Large intestine (tissue), 3 donors: ENCODE data around the gene ARHGAP42. TPM values are rescaled to one million over a fixed set of nuclear protein-coding genes. Genes with fewer than 3 reads are reported as not detected.

Source experiments
- DNase-seq, 2 donors: peaks; one replicate each; pipeline versions ENCODE4 v3.0.0 to v3.0.0-alpha.2; 2013
- H3K27ac ChIP-seq: one replicate; pipeline ENCODE4 v1.5.1; 2013; ENCODE audit warnings: low read length
- H3K27me3 ChIP-seq: 2 replicates; pipeline ENCODE4 v1.6.1; 2013; ENCODE audit warnings: low read length; ENCODE audit not compliant: control insufficient read depth, insufficient read depth
- H3K36me3 ChIP-seq: 2 replicates; pipeline ENCODE4 v1.6.1; 2013; ENCODE audit warnings: low read length; ENCODE audit not compliant: control insufficient read depth, insufficient read depth
- H3K4me1 ChIP-seq: one replicate; pipeline ENCODE4 v1.6.1; 2013; ENCODE audit warnings: low read length; ENCODE audit not compliant: control insufficient read depth, insufficient read depth
- H3K4me3 ChIP-seq: one replicate; pipeline ENCODE4 v1.5.1; 2013; ENCODE audit warnings: low read length
- H3K9me3 ChIP-seq: one replicate; pipeline ENCODE4 v1.6.1; 2013; ENCODE audit warnings: mild to moderate bottlenecking, low read depth, low read length, moderate library complexity; ENCODE audit not compliant: control insufficient read depth
- WGBS: methylation state at CpG from one replicate; pipeline ENCODE4 v1.1.5; 2013; ENCODE audit warnings: low lambda C conversion rate; ENCODE audit not compliant: insufficient coverage; 5-methylcytosine and 5-hydroxymethylcytosine counted together
- polyA plus RNA-seq: library from polyadenylated mRNA; unstranded; fragments of 120-200 nt; gene quantifications from one replicate; pipeline ENCODE4 v1.2.1, GENCODE V29; 2013

ARHGAP42 gene
- polyA plus RNA-seq, 1 donor: 18.2 TPM

DNA sequence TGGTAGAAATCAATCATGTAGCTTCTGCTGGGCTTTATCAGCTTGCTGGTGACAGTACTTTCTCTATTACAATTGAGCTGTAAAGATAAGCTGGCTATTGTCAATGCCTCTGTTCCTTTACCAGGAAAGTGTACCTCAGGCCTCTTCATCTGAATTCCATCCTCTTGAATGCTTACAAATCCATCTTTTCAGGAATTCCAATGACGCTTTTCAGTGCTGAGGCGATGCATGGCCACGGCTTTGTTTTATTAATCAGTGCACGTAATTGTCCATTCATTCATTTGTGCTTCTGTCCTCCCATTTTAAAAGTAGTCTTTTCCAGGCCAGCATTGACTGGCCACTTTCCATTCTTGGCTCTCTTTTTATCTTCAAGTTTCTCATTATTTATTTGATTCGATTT is 240.5 kb downstream of the ARHGAP42 start:
- Histone ChIP-seq H3K36me3 (no peaks in the 10 kb centered on the region), H3K4me1 (no peaks in the 10 kb centered on the region), H3K4me3 (no peak overlapping the region), H3K27me3 (no peaks in the 10 kb centered on the region), H3K9me3 (no peaks in the 10 kb centered on the region), H3K27ac (no peak overlapping the region)
- 43% methylated on average over 1 of the region's 5 CpGs for WGBS
- DNase-seq: no peak

- Histone ChIP-seq H3K4me3 (no peak overlapping the region), H3K27ac (no peak overlapping the region), H3K9me3 (no peaks in the 10 kb centered on the region), H3K27me3 (no peaks in the 10 kb centered on the region), H3K4me1 (no peaks in the 10 kb centered on the region), H3K36me3 (no peaks in the 10 kb centered on the region)
- DNase-seq: no peak
- WGBS: 100% methylated on average over 1 of the region's 2 CpGs
Measured at GRCh38 chr11:100928426-100928825, 241.3 kb downstream of the ARHGAP42 start.

DNA sequence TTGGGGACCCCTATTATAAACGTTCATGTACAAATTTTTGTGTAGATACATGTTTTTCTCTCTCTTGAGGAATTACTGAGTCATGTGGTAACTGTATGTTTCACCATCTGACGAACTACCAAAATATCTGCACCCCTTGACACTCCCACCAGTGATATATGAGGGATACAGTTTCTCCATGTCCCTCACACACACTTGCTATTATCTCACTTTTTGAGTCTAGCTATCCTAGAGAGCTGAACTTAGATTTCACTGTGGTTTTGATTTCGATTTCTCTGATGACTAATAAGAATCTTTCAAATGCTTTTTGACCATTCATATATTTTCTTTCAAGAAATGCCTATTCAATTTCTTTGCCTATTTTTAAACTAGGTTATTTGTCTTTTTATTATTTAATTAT is 242.3 kb downstream of the ARHGAP42 start:
- DNase-seq: no peak
- 50% methylated on average over 2 of the region's 3 CpGs for whole genome bisulfite sequencing
- no peak overlapping the region for H3K27ac ChIP-seq

DNA sequence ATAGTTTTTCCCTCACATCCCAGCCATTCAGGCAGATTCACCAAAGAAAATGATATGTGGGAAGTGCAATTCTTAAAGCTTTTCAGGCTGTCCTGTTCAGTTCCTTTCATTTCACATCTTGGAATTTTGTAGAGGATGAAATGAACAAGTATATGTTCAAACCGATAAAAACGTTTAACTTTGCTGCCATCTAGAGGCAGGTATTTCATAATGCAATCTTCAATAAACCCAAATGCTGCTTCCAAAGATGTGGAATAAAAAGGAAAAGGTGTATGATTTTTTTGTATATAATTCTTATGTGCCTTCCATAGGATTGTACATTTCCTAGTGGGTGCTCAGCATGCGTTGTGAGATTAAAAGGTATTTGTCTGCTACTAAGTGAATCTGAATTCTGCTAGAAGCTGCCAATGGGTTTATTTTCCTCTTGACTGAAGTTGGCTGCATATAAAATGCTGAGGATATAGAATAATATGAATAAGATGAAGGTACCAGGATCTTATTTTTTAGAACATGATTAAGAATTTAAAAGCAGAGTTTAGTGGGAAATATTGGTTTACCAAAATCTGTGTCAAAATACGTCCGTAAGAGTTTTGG is 243.2 kb downstream of the ARHGAP42 start:
- Histone ChIP-seq H3K27ac (no peak overlapping the region), H3K4me1 (no peaks in the 10 kb centered on the region), H3K4me3 (no peak overlapping the region), H3K27me3 (no peaks in the 10 kb centered on the region), H3K36me3 (no peaks in the 10 kb centered on the region), H3K9me3 (no peaks in the 10 kb centered on the region)
- WGBS: 44% methylated on average over 5 of the region's 5 CpGs
- peak; percentile 27 to 37 for DNase-seq

More for the DNA sequence above, 242.3 kb downstream of the ARHGAP42 start:
- Histone ChIP-seq H3K9me3 (no peaks in the 10 kb centered on the region), H3K4me3 (no peak overlapping the region), H3K36me3 (no peaks in the 10 kb centered on the region), H3K27me3 (no peaks in the 10 kb centered on the region), H3K4me1 (no peaks in the 10 kb centered on the region)

- H3K27ac ChIP-seq: no peak overlapping the region
- no peak for DNase-seq
- H3K4me3 ChIP-seq: no peak overlapping the region
- H3K9me3 ChIP-seq: no peaks in the 10 kb centered on the region
- no peaks in the 10 kb centered on the region for H3K4me1 ChIP-seq
- 53% methylated on average over 3 of the region's 3 CpGs for WGBS
- no peaks in the 10 kb centered on the region for H3K27me3 ChIP-seq
- peaks cover 4% of the 10 kb centered on the region for H3K36me3 ChIP-seq
Measured at GRCh38 chr11:100932474-100933100, 245.5 kb downstream of the ARHGAP42 start.

DNA sequence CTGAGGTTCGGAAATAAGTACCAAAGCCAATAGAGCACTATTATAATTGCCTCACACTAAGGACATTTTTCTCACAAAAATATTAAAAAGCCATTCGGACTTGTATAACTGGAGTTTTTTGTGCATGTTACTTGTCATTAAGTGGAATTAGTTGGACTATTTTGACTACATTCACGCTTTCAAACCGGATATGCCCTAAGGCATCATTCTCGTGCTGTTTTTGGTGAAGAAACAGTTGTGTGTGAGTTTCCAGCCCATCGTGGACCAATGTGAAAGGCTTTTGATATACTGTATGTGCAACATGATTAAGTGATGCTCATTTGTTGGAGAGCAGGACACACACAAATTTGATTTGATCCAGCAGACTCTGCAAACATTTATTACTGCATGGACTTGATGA is 249.7 kb downstream of the ARHGAP42 start:
- DNase-seq: no peak
- Histone ChIP-seq H3K36me3 (peaks cover 6% of the 10 kb centered on the region), H3K27me3 (no peaks in the 10 kb centered on the region), H3K27ac (no peak overlapping the region), H3K9me3 (no peaks in the 10 kb centered on the region), H3K4me1 (no peaks in the 10 kb centered on the region), H3K4me3 (no peak overlapping the region)
- 100% methylated on average over 2 of the region's 6 CpGs for WGBS

DNA sequence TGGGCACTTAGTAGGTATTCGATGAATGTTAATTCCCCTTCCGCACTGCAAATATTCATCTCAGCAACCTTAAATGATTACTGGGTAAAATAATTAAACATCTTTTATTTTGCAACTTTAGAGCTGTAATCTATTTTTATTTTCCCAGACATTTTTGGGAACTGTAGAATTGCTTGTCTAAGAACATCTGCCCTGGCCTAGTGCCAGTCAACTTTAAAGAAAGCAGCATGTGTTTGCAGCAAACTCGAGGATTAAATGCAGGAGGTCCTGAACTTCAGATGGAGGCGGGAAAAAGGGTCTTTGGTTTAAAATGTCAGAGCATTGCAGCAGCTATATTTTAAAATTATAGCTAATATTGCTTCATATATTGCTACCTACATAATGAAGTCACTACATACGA is 252.5 kb downstream of the ARHGAP42 start:
- WGBS: 50% methylated on average over 2 of the region's 5 CpGs
- Histone ChIP-seq H3K4me1 (no peaks in the 10 kb centered on the region), H3K4me3 (no peak overlapping the region), H3K27ac (no peak overlapping the region), H3K36me3 (peaks cover 6% of the 10 kb centered on the region), H3K27me3 (no peaks in the 10 kb centered on the region), H3K9me3 (no peaks in the 10 kb centered on the region)
- no peak for DNase-seq

DNA sequence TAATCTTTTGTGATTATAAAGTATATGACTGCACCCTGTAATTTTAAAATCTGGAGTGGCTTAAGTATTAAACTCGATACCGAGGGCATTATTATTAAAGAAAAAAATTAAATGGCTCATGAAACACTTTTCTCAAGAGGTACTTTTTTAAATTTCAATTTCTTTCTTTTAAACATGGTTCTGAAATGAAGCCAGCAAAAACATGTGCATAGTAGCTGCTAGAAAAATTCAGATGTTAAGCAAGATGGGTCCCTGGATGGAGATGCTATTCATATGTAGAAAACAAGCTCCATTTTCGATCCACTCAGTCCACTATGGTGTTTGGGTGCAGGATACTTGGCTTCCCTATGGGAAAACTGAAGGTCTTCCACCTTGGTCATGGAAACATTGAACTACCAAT is 253.0 kb downstream of the ARHGAP42 start:
- no peak overlapping the region for H3K27ac ChIP-seq
- peaks cover 6% of the 10 kb centered on the region for H3K36me3 ChIP-seq
- H3K4me3 ChIP-seq: no peak overlapping the region
- DNase-seq: no peak
- no peaks in the 10 kb centered on the region for H3K9me3 ChIP-seq
- H3K27me3 ChIP-seq: no peaks in the 10 kb centered on the region
- no peaks in the 10 kb centered on the region for H3K4me1 ChIP-seq
- WGBS: 100% methylated on average over 2 of the region's 3 CpGs

GRCh38 chr11:100941033-100941432 is 253.9 kb downstream of the ARHGAP42 start:
- H3K4me3 ChIP-seq: no peak overlapping the region
- DNase-seq: no peak
- no peaks in the 10 kb centered on the region for H3K4me1 ChIP-seq
- H3K36me3 ChIP-seq: peaks cover 6% of the 10 kb centered on the region
- no peaks in the 10 kb centered on the region for H3K27me3 ChIP-seq
- H3K27ac ChIP-seq: no peak overlapping the region
- H3K9me3 ChIP-seq: no peaks in the 10 kb centered on the region
- WGBS: no CpG with 5 or more reads among the region's 2 CpGs

DNA sequence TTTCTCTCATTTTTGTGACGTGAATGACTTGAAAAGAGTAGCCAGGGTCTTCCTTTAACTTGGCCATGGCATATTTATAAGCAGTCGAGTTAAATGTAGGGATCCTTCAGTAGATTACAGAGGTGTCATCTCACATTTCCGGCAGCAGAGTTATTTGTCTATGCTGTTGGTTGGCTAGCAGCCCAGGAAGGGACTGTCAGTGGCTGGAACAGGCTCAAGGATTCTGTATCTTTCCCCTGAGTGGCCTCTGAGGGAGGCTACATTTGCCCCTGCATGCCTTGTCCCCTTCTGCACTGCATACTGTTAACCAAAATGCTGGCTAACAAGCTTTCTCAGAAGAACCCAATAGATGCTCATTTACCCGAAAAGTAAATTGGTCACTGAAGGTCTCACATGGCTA is 254.9 kb downstream of the ARHGAP42 start:
- H3K27me3 ChIP-seq: no peaks in the 10 kb centered on the region
- H3K9me3 ChIP-seq: no peaks in the 10 kb centered on the region
- no peak for DNase-seq
- H3K27ac ChIP-seq: no peak overlapping the region
- 40% methylated on average over 1 of the region's 4 CpGs for WGBS
- peaks cover 4% of the 10 kb centered on the region for H3K36me3 ChIP-seq
- H3K4me1 ChIP-seq: no peaks in the 10 kb centered on the region
- no peak overlapping the region for H3K4me3 ChIP-seq

DNA sequence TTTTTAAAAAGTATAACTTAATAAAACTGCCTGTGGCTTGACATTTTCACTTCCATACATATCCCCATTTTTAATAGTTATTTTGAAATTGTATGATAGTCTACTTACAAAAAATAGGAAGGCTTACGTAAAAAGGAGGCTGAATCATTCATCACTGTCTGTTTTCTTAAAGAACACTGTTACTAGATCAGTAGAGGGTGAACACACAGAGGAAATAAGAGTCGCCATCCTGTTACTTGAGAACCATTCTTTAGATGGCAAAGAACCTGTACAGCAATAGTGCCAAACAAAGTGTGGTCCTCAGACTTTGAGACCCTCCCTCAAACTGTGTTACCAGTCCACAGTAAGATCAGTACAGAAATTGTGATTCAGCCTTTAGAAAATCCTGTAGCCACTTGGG is 261.8 kb downstream of the ARHGAP42 start:
- H3K27me3 ChIP-seq: no peaks in the 10 kb centered on the region
- DNase-seq: no peak
- H3K36me3 ChIP-seq: peaks cover 3% of the 10 kb centered on the region
- WGBS: no CpG with 5 or more reads among the region's 2 CpGs
- no peaks in the 10 kb centered on the region for H3K4me1 ChIP-seq
- no peaks in the 10 kb centered on the region for H3K9me3 ChIP-seq
- no peak overlapping the region for H3K27ac ChIP-seq
- H3K4me3 ChIP-seq: no peak overlapping the region
